ENCODE measurements around the gene SLC15A4.

Gene SLC15A4

GRCh38 chr12:128792881-128793280, 30.9 kb downstream of the SLC15A4 start:
- no peak for DNase-seq

GRCh38 chr12:128792398-128792797, 31.4 kb downstream of the SLC15A4 start:
- DNase-seq = no peak

GRCh38 chr12:128791395-128792322, 32.1 kb downstream of the SLC15A4 start:
- no peak for DNase-seq

GRCh38 chr12:128790653-128791373, 32.9 kb downstream of the SLC15A4 start:
- no peak for DNase-seq

GRCh38 chr12:128790221-128790620, 33.5 kb downstream of the SLC15A4 start:
- DNase-seq = no peak

GRCh38 chr12:128789356-128789929, 34.3 kb downstream of the SLC15A4 start:
- DNase-seq = no peak

- DNase-seq = no peak
Observed at GRCh38 chr12:128787827-128788226, 35.9 kb downstream of the SLC15A4 start.

GRCh38 chr12:128786741-128787391, 36.9 kb downstream of the SLC15A4 start:
- no peak for DNase-seq

- no peak for DNase-seq
Observed at GRCh38 chr12:128784030-128784760, 39.6 kb downstream of the SLC15A4 start.

- DNase-seq = no peak
Observed at GRCh38 chr12:128783129-128783574, 40.6 kb downstream of the SLC15A4 start.

GRCh38 chr12:128779901-128780300, 43.9 kb downstream of the SLC15A4 start:
- no peak for DNase-seq

GRCh38 chr12:128772249-128772648, 51.5 kb downstream of the SLC15A4 start:
- DNase-seq = no peak

- no peak for DNase-seq
Observed at GRCh38 chr12:128771681-128772080, 52.1 kb downstream of the SLC15A4 start.

GRCh38 chr12:128767518-128767917, 56.2 kb downstream of the SLC15A4 start:
- DNase-seq = no peak

- DNase-seq = no peak
Observed at GRCh38 chr12:128766738-128767501, 56.8 kb downstream of the SLC15A4 start.

- no peak for DNase-seq
Observed at GRCh38 chr12:128763395-128763794, 60.4 kb downstream of the SLC15A4 start.

GRCh38 chr12:128761379-128761790, 62.4 kb downstream of the SLC15A4 start:
- DNase-seq = no peak

GRCh38 chr12:128755566-128755965, 68.2 kb downstream of the SLC15A4 start:
- DNase-seq = no peak

- no peak for DNase-seq
Observed at GRCh38 chr12:128754275-128754674, 69.5 kb downstream of the SLC15A4 start.

- no peak for DNase-seq
Observed at GRCh38 chr12:128753438-128753837, 70.3 kb downstream of the SLC15A4 start.

- no peak for DNase-seq
Observed at GRCh38 chr12:128752386-128752785, 71.4 kb downstream of the SLC15A4 start.
